Sigmoid colon (tissue), 4 donors: ENCODE data around the gene KRT73.

ENCODE experiments used
- EP300 ChIP-seq, 4 donors: sonication (generic); formaldehyde crosslinking; IDR thresholded peaks; one replicate each; pipeline ENCODE4 v1.6.1; 2017; ENCODE audit warnings: antibody characterized with exemption in 4 of 4
- POLR2A ChIP-seq, 2 donors: fragments of 450-650 bp; IDR thresholded peaks; one replicate each; pipeline ENCODE4 v1.6.1; 2016; ENCODE audit warnings: antibody characterized with exemption in 2 of 2, mild to moderate bottlenecking in 2 of 2, moderate library complexity in 2 of 2
- POLR2AphosphoS5 ChIP-seq, 4 donors: sonication (generic); formaldehyde crosslinking; IDR thresholded peaks; one replicate each; pipeline ENCODE4 v1.6.1; 2017; ENCODE audit warnings: antibody characterized with exemption in 4 of 4
- TF ChIP-seq, protein P1 (sequence below), 4 experiments: fragments of 450-650 bp in 3 of 4; fragments of 200-600 bp in 1 of 4; IDR thresholded peaks; one replicate each; pipeline ENCODE4 v1.5.1; 2016 to 2019; ENCODE audit warnings: antibody characterized with exemption in 4 of 4, mild to moderate bottlenecking in 3 of 4, moderate library complexity in 2 of 4

DNA sequence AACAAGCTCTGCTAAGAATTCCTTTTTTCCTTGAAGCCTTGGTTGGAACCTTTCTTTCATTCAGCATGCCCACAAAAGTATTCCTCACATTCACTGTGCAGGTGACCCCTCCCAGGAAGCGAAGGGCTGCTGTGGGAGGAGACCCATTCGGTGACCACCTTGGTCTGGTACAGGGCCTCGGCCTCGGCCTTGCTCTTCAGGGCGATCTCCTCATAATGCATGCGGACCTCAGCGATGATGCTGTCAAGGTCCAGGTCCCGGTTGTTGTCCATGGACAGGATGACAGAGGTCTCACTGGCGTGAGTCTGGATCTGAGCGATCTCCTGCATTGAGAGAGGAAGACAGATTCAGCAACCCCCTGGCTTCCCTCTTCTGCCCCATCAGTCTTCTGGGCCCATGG lies 47.8 kb downstream of the KRT73 start:
- TF ChIP-seq POLR2A (IDR thresholded peaks at IDR 0.05), result no peak
- TF ChIP-seq, protein P1, sequence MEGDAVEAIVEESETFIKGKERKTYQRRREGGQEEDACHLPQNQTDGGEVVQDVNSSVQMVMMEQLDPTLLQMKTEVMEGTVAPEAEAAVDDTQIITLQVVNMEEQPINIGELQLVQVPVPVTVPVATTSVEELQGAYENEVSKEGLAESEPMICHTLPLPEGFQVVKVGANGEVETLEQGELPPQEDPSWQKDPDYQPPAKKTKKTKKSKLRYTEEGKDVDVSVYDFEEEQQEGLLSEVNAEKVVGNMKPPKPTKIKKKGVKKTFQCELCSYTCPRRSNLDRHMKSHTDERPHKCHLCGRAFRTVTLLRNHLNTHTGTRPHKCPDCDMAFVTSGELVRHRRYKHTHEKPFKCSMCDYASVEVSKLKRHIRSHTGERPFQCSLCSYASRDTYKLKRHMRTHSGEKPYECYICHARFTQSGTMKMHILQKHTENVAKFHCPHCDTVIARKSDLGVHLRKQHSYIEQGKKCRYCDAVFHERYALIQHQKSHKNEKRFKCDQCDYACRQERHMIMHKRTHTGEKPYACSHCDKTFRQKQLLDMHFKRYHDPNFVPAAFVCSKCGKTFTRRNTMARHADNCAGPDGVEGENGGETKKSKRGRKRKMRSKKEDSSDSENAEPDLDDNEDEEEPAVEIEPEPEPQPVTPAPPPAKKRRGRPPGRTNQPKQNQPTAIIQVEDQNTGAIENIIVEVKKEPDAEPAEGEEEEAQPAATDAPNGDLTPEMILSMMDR (IDR thresholded peaks at IDR 0.05), result no peak
- no peak for TF ChIP-seq POLR2AphosphoS5 (IDR thresholded peaks at IDR 0.05)
- no peak for TF ChIP-seq EP300 (IDR thresholded peaks at IDR 0.05)
